Stimulated activated CD8-positive, alpha-beta memory T cell treated with anti-CD3 and anti-CD28 coated beads, Interleukin-15, amount 100 ng/mL, for 4 hours (primary cell): ENCODE data around the gene TTF2.
A peak's percentile ranks its signal among the peaks of the same experiment; 100 is the strongest.

Source experiments
- DNase-seq, 2 donors: peaks; one replicate each; pipeline ENCODE4 v3.0.0-alpha.2; 2020; ENCODE audit warnings: low read depth in 2 of 2

The TTF2 gene

DNA sequence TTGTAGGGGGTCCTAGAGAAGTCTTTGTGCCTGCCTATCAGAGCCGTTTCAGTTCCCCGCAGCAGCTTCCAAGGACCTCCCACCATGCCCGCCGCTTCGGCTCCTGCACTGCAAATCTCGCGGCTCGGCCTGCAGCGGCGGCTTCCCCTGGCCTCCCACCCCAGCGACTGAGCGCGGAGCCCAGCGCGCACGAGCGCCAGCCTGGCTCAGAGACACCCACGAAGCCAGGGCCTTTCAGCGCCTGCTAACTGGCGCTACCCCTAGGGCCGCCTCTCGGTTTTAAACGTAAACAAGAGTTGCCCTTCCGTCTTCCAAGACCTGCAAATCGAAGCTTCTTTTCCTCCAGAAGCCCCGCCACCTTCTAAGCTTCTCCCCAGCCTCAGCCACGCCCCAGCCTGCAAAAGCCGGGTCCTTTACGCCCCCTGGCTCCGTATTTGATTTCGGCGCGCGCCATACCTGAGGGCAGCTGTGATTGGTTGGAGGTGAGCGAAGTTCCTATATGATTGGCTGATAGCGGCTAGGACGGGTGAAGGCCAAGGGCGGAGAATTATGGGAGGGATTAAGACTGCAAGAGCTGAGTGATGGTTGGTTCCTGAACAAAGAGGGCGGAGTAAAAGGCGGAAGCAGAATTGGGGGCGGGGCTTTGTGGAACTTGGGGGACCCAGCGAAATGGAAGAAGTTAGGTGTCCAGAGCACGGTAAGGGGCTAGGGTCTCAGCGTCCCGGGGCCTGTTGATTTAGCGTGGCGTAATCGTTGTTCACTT lies at the start of gene TTF2:
Gene TTF2, plus strand, starts transcription at position 649 of the 763 bp plus-strand sequence. Its CDS starts 21 bp downstream, at position 670.
- DNase-seq = peak; percentile 84 to 93

GRCh38 chr1:117011334-117011733 lies 48.8 kb upstream of the TTF2 start:
- DNase-seq = no peak

GRCh38 chr1:117013309-117013858 lies 46.7 kb upstream of the TTF2 start:
- DNase-seq = no peak

GRCh38 chr1:117014209-117014608 lies 45.9 kb upstream of the TTF2 start:
- DNase-seq = no peak

DNA sequence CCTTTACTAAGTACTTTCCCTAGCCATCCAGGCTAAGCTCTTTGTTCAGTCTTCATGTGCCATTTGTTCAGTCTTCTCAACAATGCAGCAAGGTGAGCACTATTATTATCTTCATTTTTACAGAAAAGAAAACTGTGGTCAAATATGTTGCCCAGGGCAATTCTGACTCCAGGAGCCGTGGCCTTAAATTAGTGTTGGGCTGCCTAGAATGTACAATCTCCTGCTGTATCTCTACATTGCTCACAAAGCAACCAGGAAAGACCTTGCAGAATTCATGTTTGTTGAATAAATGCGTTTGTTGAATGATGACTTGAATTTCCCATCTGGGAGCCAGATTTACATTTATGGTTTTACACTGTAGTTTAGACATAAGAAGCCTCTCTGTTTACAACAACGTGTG lies 44.4 kb upstream of the TTF2 start:
- DNase-seq = no peak

GRCh38 chr1:117017062-117017461 lies 43.1 kb upstream of the TTF2 start:
- no peak for DNase-seq

DNA sequence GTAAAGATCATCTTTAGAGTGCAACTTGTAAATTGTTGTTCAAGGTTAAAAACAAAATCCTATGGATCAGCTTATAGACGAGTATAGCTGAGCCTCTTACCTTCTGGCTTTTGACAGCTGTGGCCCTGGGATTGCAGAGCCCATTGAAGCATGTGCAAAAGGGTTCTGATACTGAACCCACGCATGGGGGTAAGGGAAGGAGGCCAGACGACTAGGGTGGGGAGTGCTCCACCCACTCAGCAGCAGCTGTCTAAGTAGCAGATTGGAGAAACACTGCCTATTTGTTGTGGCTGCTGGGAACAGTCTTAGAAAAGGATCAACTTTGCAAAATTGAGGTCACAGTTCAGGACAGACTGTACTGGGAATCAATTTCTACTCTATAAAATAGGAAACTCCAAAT lies 42.5 kb upstream of the TTF2 start:
- DNase-seq = no peak

DNA sequence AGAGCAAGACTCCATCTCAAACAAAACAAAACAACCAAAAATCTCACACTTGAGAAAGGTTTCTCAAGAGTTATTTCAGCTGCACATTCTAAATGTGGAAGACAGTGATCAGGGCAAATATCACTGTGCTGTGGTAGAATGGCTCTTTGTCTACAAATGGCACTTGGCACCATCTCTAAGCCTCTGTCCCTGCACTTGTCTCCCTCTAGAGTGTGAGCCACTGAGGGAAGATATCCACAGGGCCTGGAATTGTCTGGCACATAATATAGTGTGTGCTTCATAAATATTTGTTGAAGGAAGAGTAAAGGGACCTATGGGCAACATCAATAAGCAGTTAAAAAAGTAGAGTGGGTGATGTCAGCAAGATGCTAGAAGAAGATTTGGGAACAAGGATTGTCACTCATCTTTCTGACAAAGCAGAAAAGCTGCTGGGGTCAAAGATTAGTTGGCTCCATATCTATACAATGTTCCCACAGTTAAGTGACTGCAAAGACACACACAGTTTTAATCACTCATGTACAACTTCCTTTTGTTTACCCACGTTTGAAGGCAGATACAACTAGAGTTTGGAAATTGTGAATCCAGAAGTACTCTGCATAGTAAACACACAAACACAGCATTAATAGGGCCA lies 39.5 kb upstream of the TTF2 start:
- no peak for DNase-seq

DNA sequence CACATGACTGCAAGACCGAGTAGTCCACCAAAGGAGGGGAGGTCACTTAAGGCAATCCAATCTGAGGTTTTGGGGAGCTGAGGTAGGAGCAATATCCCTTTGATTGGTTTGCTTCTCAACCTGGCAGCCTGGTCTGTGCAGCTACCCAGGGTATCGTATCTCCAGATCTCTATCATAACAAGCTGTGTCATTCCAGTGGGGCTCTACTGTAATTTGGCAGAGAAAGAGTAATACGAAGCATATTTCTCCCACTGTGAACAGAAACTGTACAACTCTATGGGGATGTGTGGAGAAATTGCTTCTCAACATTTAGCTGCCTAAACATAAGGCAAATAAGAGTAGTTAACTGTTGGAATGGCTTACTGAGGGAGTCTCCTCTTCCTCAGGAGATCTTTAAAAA lies 38.0 kb upstream of the TTF2 start:
- DNase-seq = no peak

GRCh38 chr1:117025568-117025967 lies 34.6 kb upstream of the TTF2 start:
- no peak for DNase-seq

DNA sequence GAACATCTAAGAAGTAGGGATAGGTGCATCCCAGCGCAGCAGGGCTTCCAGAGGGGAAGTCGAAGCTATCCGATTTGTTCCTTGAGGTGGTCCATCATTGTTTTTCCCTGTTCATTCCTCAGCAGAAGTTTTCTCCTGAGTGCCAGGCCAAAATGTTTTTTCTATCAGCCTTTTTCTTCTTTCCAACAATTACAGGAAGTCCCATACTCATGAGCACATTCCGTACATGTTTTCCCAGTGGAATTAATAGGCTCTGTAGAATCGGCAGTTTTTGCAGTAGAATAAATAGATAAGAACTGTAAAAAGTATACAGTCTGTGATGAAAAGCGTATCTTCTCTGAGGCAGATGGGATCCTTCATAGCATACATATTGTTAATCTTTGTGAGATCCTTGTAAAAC lies 33.8 kb upstream of the TTF2 start:
- DNase-seq = no peak

- no peak for DNase-seq
These were observed 30.4 kb upstream of the TTF2 start for GRCh38 chr1:117029685-117030084.

- DNase-seq = no peak
These were observed 29.8 kb upstream of the TTF2 start for GRCh38 chr1:117030271-117030877.

DNA sequence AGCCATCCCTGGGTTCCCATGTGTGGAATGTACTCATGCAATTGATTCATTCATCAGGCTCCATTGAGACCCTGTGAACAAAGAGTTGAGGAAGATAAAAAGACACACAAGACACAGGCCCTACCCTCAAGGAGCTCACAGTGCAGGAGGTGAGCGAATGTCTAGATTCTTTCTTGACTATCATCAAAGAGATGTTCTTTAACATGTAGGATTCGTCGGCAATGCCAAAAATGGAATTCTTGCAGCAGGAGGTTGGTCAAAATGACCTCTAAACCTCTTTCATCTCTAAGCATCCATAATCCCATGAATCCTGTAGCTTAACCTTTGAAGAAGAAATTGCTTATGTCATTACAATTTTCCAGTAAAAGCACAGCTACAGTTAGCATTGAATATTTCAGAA lies 27.9 kb upstream of the TTF2 start:
- DNase-seq = no peak

- no peak for DNase-seq
These were observed 27.2 kb upstream of the TTF2 start for GRCh38 chr1:117032681-117033539.

DNA sequence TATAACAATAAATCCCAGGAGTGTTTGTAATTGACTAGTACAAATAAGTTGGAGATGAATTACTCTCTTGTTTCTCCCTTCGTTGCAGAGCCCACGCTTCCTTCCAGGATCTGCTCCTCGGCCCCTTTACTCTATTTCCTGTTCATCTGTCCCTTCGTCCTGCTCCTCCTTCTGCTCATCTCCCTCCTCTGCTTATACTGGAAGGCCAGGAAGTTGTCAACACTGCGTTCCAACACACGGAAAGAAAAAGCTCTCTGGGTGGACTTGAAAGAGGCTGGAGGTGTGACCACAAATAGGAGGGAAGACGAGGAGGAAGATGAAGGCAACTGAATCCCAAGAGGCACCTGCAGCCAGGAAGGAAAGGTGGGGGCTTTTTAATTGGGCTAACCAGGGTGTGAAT lies 26.4 kb upstream of the TTF2 start:
- DNase-seq = no peak

DNA sequence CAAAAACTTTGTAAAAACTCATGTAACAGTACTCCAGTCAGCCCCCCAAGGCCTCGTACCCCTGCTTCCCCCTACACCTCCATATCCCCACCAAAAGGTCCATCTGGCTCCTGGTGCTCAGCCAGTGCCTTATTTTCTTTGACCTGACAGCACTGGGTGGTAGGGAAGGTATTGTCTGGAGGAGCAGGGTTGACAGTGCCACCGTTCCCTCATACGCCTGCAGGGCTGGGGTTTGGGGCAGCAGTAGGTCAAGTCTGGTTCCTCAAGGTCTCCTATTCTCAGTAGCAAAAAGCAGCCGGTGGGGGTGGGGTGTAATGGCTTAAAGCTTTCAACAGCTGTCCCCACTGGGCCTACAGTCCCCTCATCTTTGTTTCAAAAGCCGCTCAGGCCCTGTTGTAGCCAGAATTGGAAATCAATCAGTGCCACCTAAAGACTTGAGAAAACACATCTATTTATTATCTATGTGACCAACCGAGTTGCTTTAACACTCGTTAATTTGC lies 25.3 kb upstream of the TTF2 start:
- DNase-seq = no peak

DNA sequence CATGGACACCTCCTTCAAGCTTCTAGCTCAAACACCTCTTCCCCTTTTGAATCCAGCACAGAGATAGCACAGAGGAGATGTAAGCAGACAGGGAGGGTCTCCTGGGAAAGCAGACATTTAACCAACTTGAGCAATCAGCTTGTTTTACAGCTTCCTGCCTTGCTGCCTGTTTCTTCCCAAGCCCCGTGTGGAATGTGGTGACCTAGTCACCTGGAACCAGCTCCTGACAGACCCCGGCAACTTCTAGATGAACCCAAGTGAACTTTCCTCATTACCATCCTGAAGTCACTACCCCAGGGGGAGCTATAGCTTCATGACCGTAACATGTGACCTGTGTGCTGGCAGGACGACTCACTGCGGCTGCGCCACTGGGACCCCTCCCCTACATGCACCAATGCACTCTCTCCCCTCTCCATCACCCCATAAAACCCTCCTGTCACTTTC lies 24.1 kb upstream of the TTF2 start:
- no peak for DNase-seq

GRCh38 chr1:117037802-117038201 lies 22.3 kb upstream of the TTF2 start:
- no peak for DNase-seq

- DNase-seq = no peak
These were observed 21.9 kb upstream of the TTF2 start for GRCh38 chr1:117038236-117038635.

DNA sequence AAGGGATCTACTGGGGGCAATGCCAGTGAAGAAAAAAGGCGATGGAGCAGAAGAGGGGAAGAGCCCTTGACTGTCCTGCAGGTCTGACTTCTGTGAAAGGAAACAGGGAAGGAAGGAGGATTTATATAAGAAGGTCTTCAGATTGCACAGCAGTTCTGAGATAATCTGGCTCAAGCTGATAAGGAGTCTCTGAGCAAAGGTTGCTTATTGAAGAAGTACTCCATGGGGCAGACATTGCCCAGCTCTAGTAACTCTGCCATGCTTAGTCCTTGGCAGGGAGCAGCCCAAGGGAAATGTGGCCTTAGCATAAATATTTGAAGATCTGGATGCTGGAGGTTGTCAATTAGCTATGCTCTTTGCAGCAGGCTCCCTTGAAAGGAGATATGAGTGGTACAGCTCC lies 15.9 kb upstream of the TTF2 start:
- no peak for DNase-seq

- DNase-seq = no peak
These were observed 14.5 kb upstream of the TTF2 start for GRCh38 chr1:117045644-117046043.
